Neural crest cell (in vitro differentiated cells): ENCODE results near the gene PPARA. TPM values are rescaled to one million over a fixed set of nuclear protein-coding genes. Genes with fewer than 3 reads are reported as not detected.

ENCODE experiments used
- DNase-seq: peaks from one replicate; pipeline ENCODE4 v3.0.0; 2021; ENCODE audit warnings: low read depth, mixed read lengths, low spot score
- H3K27ac Mint-ChIP-seq: one replicate; pipeline ENCODE4 v1.8.0; 2021; ENCODE audit warnings: mild to moderate bottlenecking, mixed read lengths; ENCODE audit not compliant: unreplicated experiment
- H3K27me3 Mint-ChIP-seq: 2 replicates; pipeline ENCODE4 v1.8.0; 2021; ENCODE audit warnings: low read depth, mild to moderate bottlenecking, mixed read lengths
- H3K36me3 Mint-ChIP-seq: 2 replicates; pipeline ENCODE4 v1.8.0; 2021; ENCODE audit warnings: low read depth, mild to moderate bottlenecking, mixed read lengths
- H3K4me1 Mint-ChIP-seq: 2 replicates; pipeline ENCODE4 v1.8.0; 2021; ENCODE audit warnings: mixed read lengths
- H3K4me3 Mint-ChIP-seq: one replicate; pipeline ENCODE4 v1.8.0; 2021; ENCODE audit warnings: mild to moderate bottlenecking, mixed read lengths
- H3K9me3 Mint-ChIP-seq: 2 replicates; pipeline ENCODE4 v1.8.0; 2021; ENCODE audit warnings: mixed read lengths
- CTCF ChIP-seq: fragments of 200-600 bp; sonication (generic); conservative IDR thresholded peaks from 2 replicates; pipeline ENCODE4 v1.5.0; 2021; ENCODE audit warnings: antibody characterized with exemption, mild to moderate bottlenecking
- total RNA-seq: library from RNA; stranded (reverse); gene quantifications from 2 replicates; pipeline ENCODE4 v1.2.1, GENCODE V29; 2021

PPARA gene
- total RNA-seq, 1 donor from 2014 or later, result 15.6 TPM

GRCh38 chr22:46239261-46240048 lies 89.1 kb downstream of the PPARA start:
- Mint-ChIP-seq H3K4me1 (no peaks in the 10 kb centered on the region), H3K4me3 (no peak overlapping the region), H3K9me3 (no peaks in the 10 kb centered on the region), H3K27me3 (no peaks in the 10 kb centered on the region), H3K27ac (no peak overlapping the region), H3K36me3 (no peaks in the 10 kb centered on the region)
- no peak for TF ChIP-seq CTCF
- DNase-seq, result no peak

- DNase-seq, result no peak
Observed at GRCh38 chr22:46240073-46240472, 89.7 kb downstream of the PPARA start.

GRCh38 chr22:46240506-46240905 lies 90.2 kb downstream of the PPARA start:
- Mint-ChIP-seq H3K9me3 (no peaks in the 10 kb centered on the region), H3K27ac (no peak overlapping the region), H3K4me1 (no peaks in the 10 kb centered on the region), H3K27me3 (no peaks in the 10 kb centered on the region), H3K36me3 (no peaks in the 10 kb centered on the region), H3K4me3 (no peak overlapping the region)
- DNase-seq, result no peak
- TF ChIP-seq CTCF, result no peak

More at GRCh38 chr22:46240073-46240472, 89.7 kb downstream of the PPARA start:
- H3K36me3 Mint-ChIP-seq, result no peaks in the 10 kb centered on the region
- TF ChIP-seq CTCF, result no peak
- H3K4me3 Mint-ChIP-seq, result no peak overlapping the region
- no peak overlapping the region for H3K27ac Mint-ChIP-seq
- H3K9me3 Mint-ChIP-seq, result no peaks in the 10 kb centered on the region
- H3K27me3 Mint-ChIP-seq, result no peaks in the 10 kb centered on the region
- no peaks in the 10 kb centered on the region for H3K4me1 Mint-ChIP-seq

- H3K4me3 Mint-ChIP-seq, result no peak overlapping the region
- no peaks in the 10 kb centered on the region for H3K36me3 Mint-ChIP-seq
- no peak for TF ChIP-seq CTCF
- no peak overlapping the region for H3K27ac Mint-ChIP-seq
- no peaks in the 10 kb centered on the region for H3K9me3 Mint-ChIP-seq
- peaks cover 4% of the 10 kb centered on the region for H3K4me1 Mint-ChIP-seq
- no peaks in the 10 kb centered on the region for H3K27me3 Mint-ChIP-seq
- no peak for DNase-seq
Observed at GRCh38 chr22:46240907-46241306, 90.6 kb downstream of the PPARA start.

GRCh38 chr22:46241396-46242007 lies 91.2 kb downstream of the PPARA start:
- Mint-ChIP-seq H3K4me1 (peaks cover 4% of the 10 kb centered on the region), H3K27me3 (no peaks in the 10 kb centered on the region), H3K27ac (no peak overlapping the region), H3K36me3 (no peaks in the 10 kb centered on the region), H3K4me3 (no peak overlapping the region), H3K9me3 (no peaks in the 10 kb centered on the region)
- no peak for DNase-seq
- TF ChIP-seq CTCF, result no peak
